Upper lobe of right lung (tissue), 1 donor: ENCODE results near the gene ENOX1. TPM values are rescaled to one million over a fixed set of nuclear protein-coding genes. Genes with fewer than 3 reads are reported as not detected.
"Not testable (repeated sequence)": the region's sequence is repeated elsewhere in the genome, so short reads cannot be mapped to it uniquely, and the experiment has no call there.

Experiments used
- ATAC-seq: fragments of 200-7000 bp; cut with Tn5 transposase; one replicate; pipeline ENCODE4 v1.9.1; 2020; ENCODE audit warnings: mild to moderate bottlenecking, moderate library complexity
- DNase-seq: peaks from one replicate; pipeline ENCODE4 v3.0.0-alpha.2; 2020
- H3K27ac ChIP-seq: fragments of 200-600 bp; one replicate; pipeline ENCODE4 v1.8.0; 2022
- H3K27me3 ChIP-seq: fragments of 200-600 bp; one replicate; pipeline ENCODE4 v1.8.0; 2022; ENCODE audit warnings: mild to moderate bottlenecking
- H3K36me3 ChIP-seq: fragments of 200-600 bp; one replicate; pipeline ENCODE4 v1.8.0; 2022
- H3K4me1 ChIP-seq: fragments of 200-600 bp; one replicate; pipeline ENCODE4 v1.8.0; 2022
- H3K4me3 ChIP-seq: fragments of 200-600 bp; one replicate; pipeline ENCODE4 v1.8.0; 2022; ENCODE audit warnings: mild to moderate bottlenecking
- H3K9me3 ChIP-seq: fragments of 200-600 bp; one replicate; pipeline ENCODE4 v1.8.0; 2022
- CTCF ChIP-seq: fragments of 200-600 bp; IDR thresholded peaks from one replicate; pipeline ENCODE4 v1.8.0; 2022; ENCODE audit warnings: antibody characterized with exemption
- intact Hi-C: fragments of 100-400 bp; cut with DNase I; formaldehyde crosslinking; loops from one replicate; pipeline ENCODE4 v1.11.0; 2022
- long read RNA-seq: library from polyadenylated mRNA; unstranded; transcript quantifications from one replicate; pipeline ENCODE4 v2.0.0, GENCODE V29; 2021
- total RNA-seq: library from RNA; stranded (reverse); fragmentation: NEBNext Ultra II Directional; extraction: Animal tissue kit (Norgen Biotek cat#: 25700); gene quantifications from one replicate; pipeline ENCODE4 v1.2.1, GENCODE V29; 2021
- donor health status: DM: no; HTN: yes; CAD: no; lungs with severe emphysema.

The ENOX1 gene
- total RNA-seq, result 0.69 TPM
- long read RNA-seq, partial matches to known transcripts, result 0 of 1 reads
- long read RNA-seq, other reads (novel, unspliced or antisense), result 1 of 1 reads

DNA sequence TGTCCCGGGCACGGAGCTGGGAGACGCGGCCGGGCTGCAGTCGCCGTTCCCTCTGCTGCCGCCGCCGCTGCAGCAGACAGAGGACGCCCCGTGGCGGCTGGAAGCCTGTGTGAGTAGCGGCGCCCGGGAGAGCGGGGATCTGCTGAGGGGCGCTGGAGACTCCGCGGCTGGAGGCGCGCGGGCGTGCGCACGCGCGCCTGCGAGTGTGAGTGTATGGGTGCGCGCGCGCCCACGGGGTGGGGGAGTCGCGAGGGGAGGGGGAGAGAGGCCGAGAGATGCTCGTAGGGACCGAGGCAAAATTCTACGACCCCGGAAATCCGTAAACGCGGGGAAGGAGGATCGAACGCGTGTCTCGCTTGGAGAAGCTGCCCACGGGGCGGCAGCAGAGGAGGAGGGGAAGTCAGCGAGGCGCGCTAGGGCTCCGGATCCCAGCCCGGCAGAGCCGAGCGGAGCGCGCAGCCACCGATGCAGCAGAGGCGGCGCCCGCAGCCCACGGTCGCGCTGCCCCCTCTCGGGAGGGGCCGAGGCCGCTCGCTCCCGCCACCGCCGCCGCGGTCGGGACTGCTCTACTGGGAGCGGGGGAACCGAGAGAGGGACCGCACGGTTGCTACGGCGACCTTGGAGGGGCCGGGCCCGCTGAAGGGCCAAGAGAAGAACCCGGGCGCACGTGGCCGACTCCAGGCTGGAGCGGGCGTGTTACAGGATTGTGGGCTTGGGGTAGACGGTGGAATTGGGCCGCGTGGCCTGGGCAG is at the start of gene ENOX1:
Gene ENOX1 (minus strand): TSS at position 207 of the 752 bp plus-strand sequence.
- peaks cover 22% of the 10 kb centered on the region for H3K4me1 ChIP-seq
- no peak within 1 kb of the TSS for H3K27ac ChIP-seq
- no peak for TF ChIP-seq CTCF
- peak; percentile 68 for ATAC-seq
- DNase-seq, result peak; percentile 69
- no peaks in the 10 kb centered on the region for H3K36me3 ChIP-seq
- peak within 1 kb of the TSS; percentile 55 for H3K4me3 ChIP-seq
- H3K27me3 ChIP-seq, result peaks cover 36% of the 10 kb centered on the region
- no peaks in the 10 kb centered on the region for H3K9me3 ChIP-seq
- intact Hi-C loops, result no loop called here

GRCh38 chr13:43835701-43836100 is 48.9 kb upstream of the ENOX1 start:
- H3K4me1 ChIP-seq, result no peaks in the 10 kb centered on the region
- no peak overlapping the region for H3K4me3 ChIP-seq
- no peak for DNase-seq
- H3K9me3 ChIP-seq, result no peaks in the 10 kb centered on the region
- intact Hi-C loops, result no loop called here
- no peaks in the 10 kb centered on the region for H3K27me3 ChIP-seq
- no peak for ATAC-seq
- H3K36me3 ChIP-seq, result no peaks in the 10 kb centered on the region
- no peak overlapping the region for H3K27ac ChIP-seq
- no peak for TF ChIP-seq CTCF

- ATAC-seq (no peak), DNase-seq (no peak)
- Histone ChIP-seq H3K27me3 (no peaks in the 10 kb centered on the region), H3K4me3 (no peak overlapping the region), H3K4me1 (no peaks in the 10 kb centered on the region), H3K9me3 (no peaks in the 10 kb centered on the region), H3K36me3 (no peaks in the 10 kb centered on the region), H3K27ac (no peak overlapping the region)
- no peak for TF ChIP-seq CTCF
- intact Hi-C loops, result no loop called here
These were observed 44.3 kb upstream of the ENOX1 start for GRCh38 chr13:43831088-43831487.

DNA sequence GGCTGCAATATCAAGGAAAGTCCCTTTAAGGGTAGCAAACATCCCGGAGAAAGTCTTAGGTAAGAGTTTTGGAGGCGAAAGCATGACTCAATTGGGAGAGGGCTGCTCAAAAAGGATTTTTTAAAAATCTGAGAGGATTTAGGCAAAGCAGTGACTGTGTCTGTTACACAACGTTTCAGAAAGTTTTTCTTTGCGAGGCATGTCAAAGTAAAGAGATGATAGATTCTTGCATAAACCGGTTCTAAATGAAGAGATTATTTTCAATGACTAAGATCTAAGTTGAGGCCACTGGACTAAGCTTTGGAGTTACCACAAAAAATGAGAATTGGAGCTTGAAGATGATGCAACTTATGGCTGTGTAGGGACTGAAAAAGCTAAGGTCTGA is 43.7 kb upstream of the ENOX1 start:
- peak; percentile 23 for ATAC-seq

DNA sequence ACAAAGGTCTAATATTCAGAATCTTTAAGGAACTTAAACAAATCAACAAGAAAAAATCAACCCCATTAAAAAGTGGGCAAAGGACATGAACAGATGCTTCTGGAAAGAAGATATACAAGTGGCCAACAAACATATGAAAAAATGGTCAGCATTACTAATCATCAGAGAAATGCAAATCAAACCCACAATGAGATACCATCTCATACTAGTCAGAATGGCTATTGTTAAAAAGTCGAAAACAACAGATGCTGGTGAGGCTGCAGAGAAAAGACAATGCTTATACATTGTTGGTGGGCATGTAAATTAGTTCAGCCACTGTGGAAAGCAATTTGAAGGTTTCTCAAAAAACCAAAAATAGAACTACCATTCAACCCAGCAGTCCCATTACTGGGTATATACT is 37.9 kb upstream of the ENOX1 start:
- H3K4me3 ChIP-seq, H3K9me3 ChIP-seq, ATAC-seq, H3K36me3 ChIP-seq, DNase-seq, H3K27ac ChIP-seq, intact Hi-C loops, H3K4me1 ChIP-seq, H3K27me3 ChIP-seq: not testable (repeated sequence)

More for the DNA sequence above, 43.7 kb upstream of the ENOX1 start:
- no peak for DNase-seq
- H3K27ac ChIP-seq, result no peak overlapping the region
- H3K9me3 ChIP-seq, result no peaks in the 10 kb centered on the region
- H3K4me1 ChIP-seq, result no peaks in the 10 kb centered on the region
- no peak overlapping the region for H3K4me3 ChIP-seq
- H3K36me3 ChIP-seq, result no peaks in the 10 kb centered on the region
- intact Hi-C loops, result no loop called here
- no peaks in the 10 kb centered on the region for H3K27me3 ChIP-seq
- no peak for TF ChIP-seq CTCF

DNA sequence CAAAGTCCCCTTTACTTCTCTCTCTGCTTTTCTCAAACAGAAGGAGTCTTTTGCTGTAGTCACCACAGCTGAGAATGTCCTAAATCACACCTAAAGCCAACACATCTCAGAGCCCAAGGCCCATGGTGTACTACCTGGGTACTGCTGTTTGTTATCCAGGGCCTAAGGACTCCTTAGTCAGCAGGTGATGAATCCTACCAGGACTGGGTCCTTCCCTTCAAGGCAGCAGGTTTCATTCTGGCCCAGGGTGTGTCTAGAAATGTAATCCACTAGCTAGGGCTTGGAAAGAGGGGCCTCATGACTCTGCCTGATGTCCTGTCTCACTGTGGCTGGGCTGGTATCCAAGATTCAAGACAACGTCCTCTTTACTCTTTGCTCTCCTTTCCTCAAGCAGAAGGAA is 36.2 kb upstream of the ENOX1 start:
- Histone ChIP-seq H3K4me3 (no peak overlapping the region), H3K9me3 (no peaks in the 10 kb centered on the region), H3K27ac (no peak overlapping the region), H3K4me1 (no peaks in the 10 kb centered on the region), H3K27me3 (no peaks in the 10 kb centered on the region), H3K36me3 (no peaks in the 10 kb centered on the region)
- DNase-seq (no peak), ATAC-seq (no peak)
- TF ChIP-seq CTCF, result no peak
- intact Hi-C loops, result no loop called here
